Measurements from ENCODE around the gene GRIN2C.
A peak's percentile ranks its signal among the peaks of the same experiment; 100 is the strongest.

The GRIN2C gene

DNA sequence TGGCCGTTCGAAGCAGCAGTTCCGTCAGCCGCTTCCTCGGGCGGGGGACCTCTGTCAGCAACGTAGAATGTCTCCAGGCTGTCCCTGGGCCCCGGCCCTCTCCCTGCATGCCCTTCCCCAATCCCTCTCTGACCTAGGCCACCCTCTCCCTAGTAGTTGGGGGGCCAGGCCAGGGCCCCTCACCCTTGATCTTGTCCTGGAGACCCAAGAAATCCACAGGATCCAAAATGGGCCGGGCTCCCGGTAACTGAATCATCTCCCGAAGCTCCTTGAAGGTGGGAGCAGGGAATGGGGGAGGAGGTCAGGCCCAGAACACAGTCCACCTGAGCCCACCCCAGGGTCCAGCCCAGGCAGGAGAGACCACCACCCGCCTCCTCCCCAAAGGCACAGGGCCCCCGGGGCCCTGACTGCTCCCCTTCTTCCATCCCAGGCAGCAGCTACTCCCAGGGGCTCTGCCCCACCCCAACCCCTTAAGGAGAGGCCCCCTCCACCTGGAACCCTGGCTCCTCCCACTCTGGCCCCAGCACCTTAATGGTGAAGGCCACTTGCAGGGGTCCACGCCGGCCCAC is 4.7 kb upstream of the GRIN2C start:
- no peak for DNase-seq (ENCODE audit: low read depth in 2 of 2)

DNA sequence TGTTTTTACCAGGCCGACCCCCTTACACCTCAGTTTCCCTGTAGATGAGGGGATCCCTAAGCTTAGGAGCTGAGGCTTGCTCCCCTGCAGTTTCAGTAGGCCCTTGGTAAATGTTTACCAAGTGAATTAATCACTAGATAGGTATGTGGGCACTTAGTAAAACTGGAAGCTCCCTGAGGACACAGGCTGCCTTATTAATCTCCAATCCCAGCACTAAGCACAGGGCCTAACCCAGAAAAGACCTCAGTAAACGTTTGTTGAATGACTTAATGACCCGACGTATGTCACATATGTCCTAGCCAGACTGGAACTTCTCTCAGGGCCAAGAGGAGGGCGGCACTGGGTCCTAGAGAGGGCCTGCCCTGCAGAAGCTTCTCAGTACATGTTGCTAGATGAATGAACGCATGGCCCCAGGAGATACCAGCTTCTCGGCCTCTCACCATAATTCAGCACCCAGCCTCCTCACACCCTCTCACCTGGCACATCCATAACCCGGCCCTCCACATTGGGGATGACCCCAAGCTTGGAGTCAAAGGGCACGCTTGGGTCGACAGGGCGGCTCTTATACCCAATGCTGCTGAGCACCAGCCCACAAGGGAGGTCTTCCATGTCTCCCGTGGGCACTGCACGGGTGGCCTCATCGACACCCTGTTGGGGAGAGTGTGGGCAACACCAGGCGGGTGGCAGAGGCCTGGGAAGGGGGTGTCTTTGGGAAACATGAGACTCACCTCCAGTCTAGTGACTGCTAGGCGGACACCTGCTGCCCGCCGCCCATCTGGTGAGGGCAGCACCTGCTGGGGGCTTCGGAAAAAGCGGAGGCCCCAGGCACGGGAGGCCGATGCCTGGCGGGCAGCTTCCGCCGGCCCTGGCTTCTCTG is 4.0 kb upstream of the GRIN2C start:
- DNase-seq (ENCODE audit: low read depth in 2 of 2), result no peak

DNA sequence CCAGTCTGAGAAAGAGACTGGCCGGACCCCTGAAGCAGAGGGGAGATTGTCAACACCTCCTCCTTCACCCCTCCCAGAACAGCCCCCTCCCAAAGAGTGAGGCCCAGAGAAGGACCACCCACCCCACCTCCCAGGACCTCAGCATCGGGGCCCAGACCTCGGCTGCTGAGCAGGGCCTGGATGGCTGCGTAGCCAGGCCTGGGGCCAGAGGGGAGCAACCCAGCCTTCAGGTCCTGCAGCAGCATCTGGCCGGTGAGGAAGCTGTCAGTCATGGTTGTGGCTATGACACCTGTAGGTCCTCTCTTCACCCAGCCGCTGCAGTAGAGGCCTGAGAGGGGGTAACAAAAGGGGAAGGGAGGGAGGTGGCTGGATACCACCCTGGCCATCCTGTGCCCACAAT is 3.2 kb upstream of the GRIN2C start:
- DNase-seq (ENCODE audit: low read depth in 2 of 2), result no peak

DNA sequence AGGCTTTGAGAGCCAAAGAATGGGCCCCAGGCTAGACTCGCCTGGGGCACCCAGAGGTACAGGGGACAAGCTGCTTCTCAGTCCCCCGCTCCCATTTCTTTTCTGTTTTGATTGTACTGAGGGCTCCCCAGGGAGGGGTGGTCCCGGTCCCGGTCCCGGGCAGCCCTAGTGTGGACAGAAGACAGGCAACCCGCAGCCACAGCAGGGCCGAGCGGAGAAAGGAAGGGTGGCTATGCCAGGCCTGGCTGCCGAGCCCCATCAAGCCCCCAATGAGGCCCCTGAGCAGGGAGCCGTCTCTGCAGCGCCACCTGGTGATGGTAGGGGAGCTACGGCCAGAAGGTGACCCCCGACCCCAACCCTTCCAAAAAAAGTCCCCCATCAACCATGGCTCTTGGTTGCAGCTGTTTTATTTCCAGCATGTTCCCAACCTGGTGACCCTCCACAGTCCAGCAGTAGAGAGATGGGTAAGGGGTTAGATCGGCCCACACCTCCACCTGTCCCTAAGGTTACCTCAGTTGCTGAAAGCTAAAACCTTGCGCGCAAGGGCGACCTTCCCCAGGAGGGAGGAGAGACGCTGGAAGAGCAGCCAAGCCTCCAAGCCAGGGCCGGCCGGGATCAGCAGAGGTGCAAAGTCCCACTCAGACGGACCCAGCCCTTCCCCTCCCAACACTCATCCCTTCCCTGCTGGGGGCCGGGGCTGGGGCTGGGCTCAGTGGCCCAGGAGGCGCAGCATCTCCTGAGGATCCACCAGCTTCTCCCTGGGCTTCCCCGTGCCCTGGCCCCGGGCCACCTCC is 2.6 kb upstream of the GRIN2C start:
- DNase-seq (ENCODE audit: low read depth in 2 of 2), result peak; percentile 40 to 43

DNA sequence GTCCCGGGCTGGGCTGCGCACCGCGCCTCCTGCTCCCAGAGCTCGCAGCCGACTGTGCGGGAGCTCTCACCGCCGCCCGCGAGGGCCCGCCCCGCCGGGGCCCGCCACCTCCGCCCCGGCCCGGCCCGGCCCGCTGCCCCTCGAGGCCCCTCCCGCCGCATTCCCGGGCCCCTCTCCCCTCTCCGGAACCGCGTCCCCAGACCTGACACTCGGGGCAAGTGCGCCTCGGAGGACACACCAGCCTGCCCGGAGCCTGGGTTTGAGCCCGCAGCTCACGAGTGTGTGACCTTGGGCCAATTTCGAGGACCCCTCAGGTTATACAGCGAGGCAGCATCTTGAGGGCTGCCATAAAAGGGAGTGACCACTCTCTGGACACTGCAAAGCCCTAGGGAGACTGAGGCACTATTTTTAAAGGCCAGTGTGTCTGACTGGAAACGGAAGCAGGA is 2.0 kb upstream of the GRIN2C start:
- no peak for DNase-seq (ENCODE audit: low read depth in 2 of 2)

DNA sequence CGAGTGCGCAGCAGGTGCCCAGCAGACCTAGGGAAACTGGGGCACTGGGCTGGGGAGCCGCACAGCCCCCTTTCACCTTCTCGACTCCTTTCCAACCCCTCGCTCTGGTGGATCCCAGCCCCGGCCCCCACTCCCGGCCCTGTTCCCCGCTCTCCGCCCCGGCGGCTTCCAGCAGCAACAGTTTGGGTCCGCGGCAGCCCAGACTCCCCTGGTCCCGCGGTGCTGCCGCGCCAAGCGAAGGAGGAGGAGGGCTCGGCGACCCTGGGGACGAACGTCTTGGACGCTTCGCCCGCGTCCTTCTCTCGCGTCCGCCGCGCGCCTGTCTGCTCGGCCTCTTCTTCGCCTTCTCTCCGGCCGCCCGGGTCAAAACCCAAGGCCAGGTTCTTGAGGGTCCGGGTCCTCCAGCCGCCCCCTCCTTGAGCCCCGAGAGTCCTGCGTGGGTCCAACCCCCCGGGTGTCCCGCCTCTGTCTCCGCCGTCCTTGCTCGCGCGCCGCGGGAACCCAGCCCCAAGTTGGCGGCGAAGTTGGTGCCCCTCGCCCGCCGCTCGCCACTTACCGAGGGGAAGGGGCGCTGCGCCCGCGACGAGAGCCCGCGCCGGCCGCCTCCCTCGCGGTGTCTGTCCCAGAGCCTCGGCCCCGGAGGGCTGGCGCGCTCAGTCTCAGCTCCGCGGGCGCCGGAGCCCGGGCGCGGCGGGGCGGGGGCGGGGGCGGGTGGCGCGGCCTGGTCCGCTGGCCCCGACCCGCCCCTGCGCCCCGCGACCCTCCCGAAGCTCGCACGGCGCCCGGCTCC is 1.4 kb upstream of the GRIN2C start:
- no peak for DNase-seq (ENCODE audit: low read depth in 2 of 2)

DNA sequence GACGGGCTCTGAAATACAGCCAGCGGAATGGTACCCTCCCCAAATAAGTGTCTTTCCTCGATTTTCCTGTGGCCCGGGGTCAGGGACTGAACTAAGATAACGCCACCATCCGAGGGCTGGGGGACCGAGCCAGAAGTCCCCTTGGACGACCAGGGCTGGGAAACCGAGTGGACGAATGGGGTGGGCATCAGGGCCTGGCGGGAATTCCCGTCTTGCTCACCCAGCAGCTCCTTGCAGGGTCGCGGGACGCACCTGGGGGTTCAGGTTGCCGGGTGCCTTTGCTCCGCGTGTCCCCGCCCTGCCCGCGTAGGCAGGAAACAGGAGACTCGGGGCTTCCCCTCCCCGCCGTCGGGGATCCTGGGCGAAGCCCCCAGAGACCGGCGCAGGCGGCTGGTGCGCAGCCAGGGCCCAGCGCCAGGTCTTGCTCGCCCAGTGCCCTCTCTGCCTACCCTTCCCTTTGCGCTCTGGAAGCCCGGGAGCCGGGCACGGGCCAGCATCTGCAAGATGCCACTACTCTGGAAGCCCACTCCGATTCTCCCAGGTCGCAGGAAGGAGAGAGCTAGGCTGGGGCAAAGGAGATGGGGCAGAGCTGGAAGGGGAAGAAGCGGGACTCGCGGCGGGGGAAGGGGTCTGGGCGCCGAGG is 665 bp upstream of the GRIN2C start:
- DNase-seq (ENCODE audit: low read depth in 2 of 2), result no peak

DNA sequence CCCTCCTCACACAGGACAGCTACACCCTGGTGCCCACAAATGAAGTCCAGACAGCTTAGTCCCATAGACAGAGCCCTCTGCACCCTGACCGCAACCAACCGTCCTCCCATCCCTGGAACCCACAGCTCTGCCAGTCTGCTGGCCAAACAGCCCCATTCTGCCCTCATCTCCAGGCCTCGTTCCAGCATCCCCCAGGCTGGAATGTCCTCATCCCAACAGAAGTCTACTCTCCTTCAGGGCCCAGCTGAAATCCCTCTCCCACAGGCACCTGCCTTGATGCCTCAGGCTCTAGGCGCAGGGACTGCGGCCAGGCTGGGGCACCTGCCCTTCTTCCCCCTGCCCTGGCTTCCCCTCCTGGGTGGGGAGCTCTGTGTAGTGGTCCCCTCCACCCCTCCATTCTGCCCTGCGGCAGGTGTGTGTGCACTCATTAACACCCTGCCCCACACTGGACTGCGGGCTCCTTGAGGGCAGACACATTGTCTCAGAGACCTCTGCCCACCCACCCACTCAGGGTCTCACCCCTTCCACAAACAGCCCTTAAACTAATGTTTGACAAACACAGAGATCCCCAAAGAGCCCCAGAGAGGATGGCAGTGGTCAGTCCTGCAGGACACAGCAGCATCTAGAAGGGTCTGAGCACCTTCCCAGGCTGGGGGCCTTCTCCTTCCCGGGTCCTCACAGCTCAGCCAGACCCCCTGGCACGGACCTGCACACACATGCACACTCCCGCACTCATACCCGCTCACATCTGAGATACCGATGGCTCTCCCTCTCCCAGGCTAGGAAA is 820 bp downstream of the GRIN2C start:
- no peak for DNase-seq (ENCODE audit: low read depth in 2 of 2)

DNA sequence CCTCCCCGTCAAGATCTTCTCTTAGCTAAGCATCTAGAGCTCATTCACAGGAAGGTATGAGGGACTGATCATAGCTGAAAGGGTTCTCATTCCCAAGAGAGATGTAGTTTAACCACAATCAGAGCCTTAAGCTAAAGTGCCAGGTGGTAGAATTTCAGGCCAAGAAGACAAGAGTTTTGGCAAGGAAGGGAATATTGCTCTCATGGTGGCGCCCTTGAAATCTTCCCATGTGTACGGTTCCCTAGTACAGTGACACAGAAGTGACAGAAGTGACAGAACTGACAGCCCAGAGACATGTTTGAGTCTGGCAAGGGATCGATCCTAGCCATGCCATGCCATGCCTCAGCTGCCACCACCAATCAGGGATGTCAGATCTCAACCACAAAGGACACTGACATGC is 2.5 kb downstream of the GRIN2C start:
- no peak for DNase-seq (ENCODE audit: low read depth in 2 of 2)

DNA sequence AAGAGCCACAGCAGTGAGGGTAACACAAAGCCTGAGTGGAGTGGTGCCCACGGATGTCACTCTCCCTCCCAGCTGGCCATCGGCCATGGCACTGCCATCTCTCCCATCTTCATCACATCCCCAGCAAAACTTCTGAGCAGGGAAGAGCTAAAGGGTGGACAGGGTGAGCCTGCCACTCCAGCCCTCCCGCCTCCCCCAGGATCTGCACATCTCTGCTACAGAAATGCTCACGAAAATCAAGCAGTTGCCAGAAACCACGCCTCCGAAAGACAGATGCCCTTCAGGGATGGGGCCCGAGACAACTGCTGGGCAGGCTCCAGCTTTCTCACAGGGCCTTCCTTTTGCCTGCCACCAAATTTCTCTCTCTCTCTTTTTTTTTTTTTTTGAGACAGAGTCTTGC is 3.6 kb downstream of the GRIN2C start:
- no peak for DNase-seq (ENCODE audit: low read depth in 2 of 2)

DNA sequence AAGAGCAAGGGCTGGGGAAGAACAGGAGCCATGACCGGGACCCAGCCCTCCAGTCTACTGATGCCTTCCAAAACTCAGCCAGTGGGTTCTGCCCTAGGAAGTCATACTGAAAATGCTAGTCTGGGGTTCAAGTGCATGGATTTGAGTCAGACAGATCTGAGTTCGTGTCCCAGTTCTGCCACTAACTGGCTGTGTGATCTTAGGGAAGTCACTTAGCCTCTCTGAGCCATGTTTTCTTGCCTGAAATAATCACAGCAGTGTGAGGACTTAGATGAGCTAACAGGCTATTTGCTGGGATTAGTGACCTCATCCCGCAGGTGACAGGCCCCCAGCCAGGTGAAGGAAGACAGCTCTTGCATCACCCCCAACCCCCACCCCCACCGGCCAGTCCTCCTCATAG is 4.4 kb downstream of the GRIN2C start:
- no peak for DNase-seq (ENCODE audit: low read depth in 2 of 2)

DNA sequence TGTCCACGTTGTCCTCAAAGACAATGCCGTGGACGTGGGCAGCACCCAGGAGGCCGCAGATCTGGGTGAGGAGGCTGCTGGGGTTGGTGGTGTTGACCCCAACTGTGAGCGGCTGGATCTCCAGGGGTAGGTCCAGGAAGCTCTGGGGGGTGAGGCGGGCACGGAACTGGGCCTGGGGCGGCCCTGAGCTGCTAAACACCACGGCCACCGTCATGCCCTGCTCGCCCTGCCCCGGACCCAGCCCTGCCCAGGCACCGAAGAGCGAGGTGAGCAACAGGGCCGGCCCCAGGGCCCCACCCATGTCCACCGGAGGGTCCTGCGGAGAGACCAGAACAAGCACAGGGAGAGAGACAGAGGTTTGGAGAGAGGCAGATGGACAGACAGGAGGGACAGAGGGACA is 4.9 kb downstream of the GRIN2C start:
- DNase-seq (ENCODE audit: low read depth in 2 of 2), result no peak

DNA sequence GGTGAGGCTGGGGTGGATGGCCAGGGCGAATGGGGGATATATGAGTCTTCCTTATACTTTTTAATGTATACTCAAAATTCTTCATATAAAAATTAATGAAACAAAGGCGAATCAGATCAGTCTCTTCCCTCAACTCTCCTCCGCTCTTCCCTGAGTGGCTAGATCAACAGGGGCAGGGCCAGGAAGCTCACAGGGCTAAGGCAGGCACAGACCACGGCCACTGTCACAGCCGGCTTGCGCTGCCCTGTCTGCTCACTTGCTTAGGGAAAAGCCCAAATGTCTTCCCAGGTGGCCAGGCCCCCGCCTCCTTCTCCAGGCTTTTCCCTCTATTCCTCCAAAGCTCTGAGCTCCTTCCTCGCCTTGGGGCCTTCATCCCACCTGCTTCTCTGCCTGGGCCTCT is 6.0 kb downstream of the GRIN2C start:
- DNase-seq (ENCODE audit: low read depth in 2 of 2), result no peak

DNA sequence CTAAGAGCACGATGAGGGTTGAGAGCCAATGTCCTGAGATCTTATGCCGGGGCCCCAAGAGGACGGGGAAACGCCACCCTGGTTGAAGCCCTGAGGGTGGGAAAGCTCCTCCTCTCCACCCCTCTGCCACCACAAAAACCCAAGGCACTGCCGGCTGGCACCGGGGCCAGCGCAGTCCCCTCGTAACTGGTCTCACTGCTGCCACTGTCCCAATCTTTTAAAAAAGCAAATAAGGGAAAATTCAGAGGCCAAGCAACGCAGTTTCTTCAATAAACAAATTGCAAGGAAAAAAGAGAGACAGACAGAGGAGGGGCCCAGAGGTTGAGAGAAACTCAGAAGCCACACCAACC is 6.7 kb downstream of the GRIN2C start:
- DNase-seq (ENCODE audit: low read depth in 2 of 2), result no peak

DNA sequence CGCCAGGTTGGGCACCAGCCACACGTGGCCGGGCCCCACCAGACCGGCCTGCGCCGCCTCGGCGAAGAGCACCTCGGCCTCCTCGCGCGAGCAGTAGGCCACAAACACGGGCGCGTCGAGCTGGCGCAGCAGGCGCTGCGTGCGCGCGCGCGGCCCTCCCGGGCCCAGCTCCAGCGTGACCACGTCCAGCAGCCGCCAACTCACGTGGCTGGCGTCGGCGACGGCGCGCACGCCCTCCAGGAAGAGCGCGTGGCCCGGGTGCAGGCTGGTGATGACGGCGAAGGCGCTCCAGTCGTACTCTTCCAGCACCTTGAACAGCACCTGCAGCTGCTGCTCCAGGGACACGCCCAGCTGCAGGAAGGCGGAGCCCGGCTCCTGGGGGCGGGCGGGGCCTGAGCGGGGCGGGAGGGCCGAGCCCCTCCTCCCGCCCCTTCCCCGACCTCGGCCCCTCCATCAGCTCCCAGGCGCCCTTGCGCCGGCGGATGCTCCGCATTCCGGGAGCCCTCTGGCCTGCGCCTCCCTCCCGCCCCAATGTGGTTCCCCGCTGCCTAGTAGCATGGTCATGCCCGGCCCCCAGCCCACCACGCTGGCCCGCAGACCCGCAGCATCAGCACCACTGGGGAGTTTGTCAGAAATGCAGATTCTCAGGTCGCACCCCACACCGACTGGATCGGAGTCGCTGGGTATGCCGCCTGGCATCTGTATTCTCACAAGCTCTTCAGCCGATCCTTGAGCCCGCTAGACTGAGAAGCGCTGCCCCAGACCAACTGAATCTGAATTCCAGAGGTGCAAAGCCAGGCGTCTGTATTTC is 7.2 kb downstream of the GRIN2C start:
- DNase-seq (ENCODE audit: low read depth in 2 of 2), result peak; percentile 23 to 44

DNA sequence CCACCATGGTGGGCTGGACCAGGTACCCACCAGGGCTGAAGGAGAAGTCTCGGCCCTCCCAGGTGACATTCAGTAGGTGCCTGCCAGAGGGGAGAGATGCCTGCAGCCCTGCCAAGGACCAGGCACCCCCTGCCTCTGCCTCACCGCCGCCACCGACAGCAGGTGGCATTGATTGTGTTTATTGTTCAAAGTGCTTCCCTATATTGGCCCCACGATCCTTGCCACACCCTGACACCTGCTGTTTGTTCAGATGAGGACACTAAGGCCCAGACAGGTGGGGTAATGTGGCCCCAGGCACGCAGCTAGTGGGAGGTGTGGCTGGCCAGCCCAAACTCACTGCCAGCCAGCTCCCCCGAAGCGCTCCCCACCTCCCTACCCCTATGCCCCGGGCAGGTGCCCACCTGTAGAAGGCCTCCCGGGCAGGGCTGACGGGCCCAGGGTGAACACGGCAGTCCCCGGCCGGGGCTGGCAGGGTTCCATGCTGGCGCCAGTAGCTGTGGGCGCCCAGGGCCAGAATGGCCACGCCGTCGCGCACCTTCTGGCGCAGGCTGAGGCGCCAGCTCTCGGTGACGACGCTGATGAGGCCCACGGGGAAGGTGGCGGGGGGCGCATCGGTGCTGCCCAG is 8.0 kb downstream of the GRIN2C start:
- DNase-seq (ENCODE audit: low read depth in 2 of 2), result no peak

DNA sequence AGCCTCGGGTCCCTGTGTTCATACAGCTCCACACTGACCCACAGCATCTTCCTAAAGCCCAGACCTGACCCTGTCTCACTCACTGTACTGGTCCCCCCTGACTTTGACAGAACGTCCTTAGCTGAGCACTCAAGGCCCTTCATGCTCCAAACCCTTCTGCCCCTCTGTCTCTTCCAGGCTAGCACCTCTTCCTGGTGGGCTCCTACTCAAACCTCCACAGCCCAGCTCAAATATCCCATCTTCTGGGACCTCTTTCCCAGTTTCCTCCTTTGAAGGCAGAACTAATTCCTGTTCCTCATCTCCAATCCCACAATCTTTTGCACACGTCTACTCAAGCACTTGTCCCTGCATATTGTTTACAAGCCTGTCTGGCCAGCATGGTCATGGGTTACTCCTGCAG is 8.8 kb downstream of the GRIN2C start:
- no peak for DNase-seq (ENCODE audit: low read depth in 2 of 2)

DNA sequence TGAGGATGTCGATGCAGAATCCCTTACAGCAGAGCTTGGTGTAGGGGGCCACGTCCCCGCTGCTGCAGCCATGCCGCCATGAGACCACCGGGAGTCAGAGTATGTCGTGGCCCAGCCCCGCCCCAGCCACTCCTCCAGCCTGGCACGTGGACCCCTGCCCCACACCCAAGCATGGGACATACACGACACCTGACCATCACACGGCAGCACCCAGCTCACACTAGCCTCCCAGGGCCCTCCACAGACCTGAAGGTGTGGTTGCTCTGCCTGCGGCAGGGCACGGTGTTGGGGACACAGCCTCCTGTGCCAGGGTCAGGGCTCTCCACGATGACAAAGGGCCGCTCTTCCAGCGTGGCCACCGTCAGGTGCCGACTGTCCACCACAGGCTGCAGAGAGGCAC is 9.4 kb downstream of the GRIN2C start:
- no peak for DNase-seq (ENCODE audit: low read depth in 2 of 2)

DNA sequence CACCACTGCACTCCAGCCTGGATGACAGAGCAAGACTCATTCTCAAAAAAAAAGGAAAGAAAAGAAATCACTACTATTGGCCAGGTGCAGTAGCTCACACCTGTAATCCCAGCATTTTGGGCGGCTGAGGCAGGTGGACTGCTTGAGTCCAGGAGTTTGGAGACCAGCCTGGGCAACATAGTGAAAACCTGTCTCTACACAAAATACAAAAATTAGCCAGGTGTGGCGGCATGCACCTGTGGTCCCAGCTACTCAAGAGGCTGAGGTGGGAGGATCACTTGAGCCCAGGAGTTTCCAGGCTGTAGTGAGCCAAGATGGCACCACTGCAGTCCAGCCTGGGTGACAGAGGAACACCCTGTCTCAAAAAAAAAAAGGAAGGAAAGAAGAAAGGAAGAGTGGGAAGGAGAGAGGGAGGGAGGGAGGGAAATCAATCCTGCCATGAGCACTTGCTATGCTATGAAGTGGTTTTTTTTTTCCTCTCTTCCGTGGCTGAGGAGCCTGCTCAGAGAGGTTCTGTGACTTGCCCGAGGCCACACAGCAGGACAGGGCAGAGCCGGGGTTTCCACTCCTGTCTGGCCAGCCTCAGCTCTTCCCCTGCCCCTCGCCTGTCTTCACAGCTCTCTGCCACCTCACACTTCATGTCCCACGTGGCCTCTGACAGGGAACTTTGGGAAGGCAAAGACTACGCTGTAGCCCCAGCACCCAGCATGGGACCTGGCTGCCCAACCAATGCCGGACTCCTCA is 10.9 kb downstream of the GRIN2C start:
- DNase-seq (ENCODE audit: low read depth in 2 of 2), result no peak

Data from stimulated activated CD8-positive, alpha-beta memory T cell treated with anti-CD3 and anti-CD28 coated beads, Interleukin-15, amount 100 ng/mL, for 48 hours (primary cell).